ENCODE results near the gene CDC37. TPM values are rescaled to one million over a fixed set of nuclear protein-coding genes. Genes with fewer than 3 reads are reported as not detected.

CDC37 gene
- total RNA-seq, 4 donors from 2014 or later = 144 to 177 (median 162) TPM

GRCh38 chr19:10431254-10431942 lies 28.1 kb upstream of the CDC37 start:
- H3K27me3 ChIP-seq = peaks cover 32% of the 10 kb centered on the region
- WGBS, 2 donors (ENCODE audit: low coverage in 1 of 2) = 2 to 20% methylated on average over 1 to 12 of the region's 25 CpGs
- ATAC-seq = peak; percentile 8

GRCh38 chr19:10430505-10431253 lies 27.3 kb upstream of the CDC37 start:
- H3K27me3 ChIP-seq = peaks cover 33% of the 10 kb centered on the region
- peak; percentile 89 for ATAC-seq
- TF ChIP-seq POLR2A (IDR thresholded peaks at IDR 0.05) (peak; percentile 30 to 48), POLR2AphosphoS5 (IDR thresholded peaks at IDR 0.05) (no peak)
- no peaks in the 10 kb centered on the region for H3K9me3 ChIP-seq
- H3K27ac ChIP-seq = peak overlapping the region in 3 of 4 donors; percentile 55 to 79 (median 66)
- peaks cover 0 to 37% (median 11%) of the 10 kb centered on the region in 3 donors for H3K4me1 ChIP-seq
- WGBS, 2 donors (ENCODE audit: low coverage in 1 of 2) = no CpG with 5 or more reads among the region's 75 CpGs
- no peaks in the 10 kb centered on the region for H3K36me3 ChIP-seq
- peak overlapping the region; percentile 55 to 73 for H3K4me3 ChIP-seq

More at GRCh38 chr19:10431254-10431942, 28.1 kb upstream of the CDC37 start:
- H3K4me3 ChIP-seq = peak overlapping the region; percentile 55 to 73
- no peak for TF ChIP-seq POLR2A (IDR thresholded peaks at IDR 0.05)
- TF ChIP-seq CTCF (IDR thresholded peaks at IDR 0.05) = peak in 1 of 4 experiments; percentile 2
- no peaks in the 10 kb centered on the region for H3K9me3 ChIP-seq
- H3K27ac ChIP-seq = peak overlapping the region in 3 of 4 donors; percentile 41 to 79 (median 66)
- no peaks in the 10 kb centered on the region for H3K36me3 ChIP-seq
- H3K4me1 ChIP-seq = peaks cover 0 to 37% (median 11%) of the 10 kb centered on the region in 3 donors

- peaks cover 50% of the 10 kb centered on the region for H3K27me3 ChIP-seq
- no peak overlapping the region for H3K4me3 ChIP-seq
- no peaks in the 10 kb centered on the region for H3K36me3 ChIP-seq
- no peak for ATAC-seq
- no peaks in the 10 kb centered on the region for H3K9me3 ChIP-seq
- no peak overlapping the region for H3K27ac ChIP-seq
- no peak for TF ChIP-seq EP300 (IDR thresholded peaks at IDR 0.05)
- no peak for TF ChIP-seq POLR2AphosphoS5 (IDR thresholded peaks at IDR 0.05)
- TF ChIP-seq POLR2A (IDR thresholded peaks at IDR 0.05) = no peak
- no peak for TF ChIP-seq CTCF (IDR thresholded peaks at IDR 0.05)
- 51 to 66% methylated on average over 2 to 4 of the region's 5 CpGs for WGBS, 2 donors (ENCODE audit: low coverage in 1 of 2)
- peaks cover 0 to 49% (median 14%) of the 10 kb centered on the region in 3 donors for H3K4me1 ChIP-seq
Measured at GRCh38 chr19:10428996-10429381, 25.6 kb upstream of the CDC37 start.

- ATAC-seq = no peak
- WGBS, 2 donors (ENCODE audit: low coverage in 1 of 2) = 63 to 71% methylated on average over 5 to 6 of the region's 6 CpGs
- no peak overlapping the region for H3K4me3 ChIP-seq
- H3K27ac ChIP-seq = no peak overlapping the region
- H3K27me3 ChIP-seq = peaks cover 58% of the 10 kb centered on the region
- H3K36me3 ChIP-seq = no peaks in the 10 kb centered on the region
- no peak for TF ChIP-seq POLR2AphosphoS5 (IDR thresholded peaks at IDR 0.05)
- no peak for TF ChIP-seq POLR2A (IDR thresholded peaks at IDR 0.05)
- no peak for TF ChIP-seq CTCF (IDR thresholded peaks at IDR 0.05)
- peaks cover 0 to 36% (median 10%) of the 10 kb centered on the region in 3 donors for H3K4me1 ChIP-seq
- H3K9me3 ChIP-seq = no peaks in the 10 kb centered on the region
Measured at GRCh38 chr19:10427169-10427568, 23.8 kb upstream of the CDC37 start.

- no peaks in the 10 kb centered on the region for H3K36me3 ChIP-seq
- WGBS, 2 donors (ENCODE audit: low coverage in 1 of 2) = 6% methylated on average over 7 of the region's 38 CpGs; no CpG with 5 or more reads in 1 of the 2 donors
- peak overlapping the region in 1 of 2 donors; percentile 39 for H3K4me3 ChIP-seq
- peak overlapping the region in 1 of 4 donors; percentile 15 for H3K27ac ChIP-seq
- peak; percentile 84 for ATAC-seq
- no peak for TF ChIP-seq POLR2AphosphoS5 (IDR thresholded peaks at IDR 0.05)
- peak in 3 of 4 experiments; percentile 86 to 94 (median 89) for TF ChIP-seq CTCF (IDR thresholded peaks at IDR 0.05)
- H3K27me3 ChIP-seq = peaks cover 73% of the 10 kb centered on the region
- H3K9me3 ChIP-seq = no peaks in the 10 kb centered on the region
- H3K4me1 ChIP-seq = peaks cover 0 to 39% (median 22%) of the 10 kb centered on the region in 3 donors
Measured at GRCh38 chr19:10424011-10424637, 20.8 kb upstream of the CDC37 start.
